NCI-H526 treated with DMSO at 0.1 percent for 48 hours (cell line): ENCODE data around the gene KIF26B.
"Not testable (repeated sequence)": the region's sequence is repeated elsewhere in the genome, so short reads cannot be mapped to it uniquely, and the experiment has no call there.

Experiments used
- DNase-seq: peaks from one replicate; lab custom pipeline; 2025; lab: John Stamatoyannopoulos, UW

The KIF26B gene

GRCh38 chr1:245701631-245702030 lies 546.8 kb downstream of the KIF26B start:
- DNase-seq, result no peak

DNA sequence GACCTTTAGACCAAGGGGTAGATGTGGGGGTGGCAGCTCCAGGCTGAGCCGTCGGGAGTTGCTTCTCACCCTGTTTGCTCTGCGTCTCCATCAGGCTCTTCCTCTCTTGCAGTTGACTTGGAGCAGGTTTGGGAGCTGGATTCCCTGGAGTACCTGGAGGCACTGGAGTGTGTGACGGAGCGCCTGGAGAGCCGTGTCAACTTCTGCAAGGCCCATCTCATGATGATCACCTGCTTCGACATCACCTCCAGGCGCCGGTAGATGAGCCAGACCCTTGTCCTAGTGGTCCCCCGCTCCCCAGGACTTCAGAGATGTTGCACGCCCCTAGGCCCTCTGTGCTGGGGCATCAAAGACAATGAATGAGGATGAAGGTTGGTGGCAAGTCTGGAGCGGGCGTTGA lies 547.6 kb downstream of the KIF26B start:
- DNase-seq, result no peak

GRCh38 chr1:245704341-245704740 lies 549.6 kb downstream of the KIF26B start:
- no peak for DNase-seq

DNA sequence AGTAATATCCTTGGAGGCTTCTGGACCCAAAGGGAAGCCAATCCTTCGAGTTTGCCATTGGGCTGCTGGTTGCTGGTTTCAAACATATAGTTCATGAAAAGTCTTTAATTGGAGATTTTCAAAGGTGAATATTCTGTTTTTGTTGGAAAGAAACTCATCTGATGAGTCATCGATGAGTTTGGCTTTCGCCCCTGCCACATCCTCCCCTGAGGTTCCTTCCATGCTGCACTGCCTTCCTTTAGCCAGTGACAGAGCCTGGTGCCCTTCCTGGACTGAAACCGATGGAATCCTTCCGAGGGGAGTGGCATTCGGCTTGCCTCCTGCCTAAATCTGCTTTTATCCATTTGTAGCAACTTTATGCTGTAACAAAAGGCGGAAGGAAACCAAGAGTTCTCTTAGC lies 550.0 kb downstream of the KIF26B start:
- DNase-seq, result no peak

- no peak for DNase-seq
These were observed 553.2 kb downstream of the KIF26B start for GRCh38 chr1:245707941-245708340.

DNA sequence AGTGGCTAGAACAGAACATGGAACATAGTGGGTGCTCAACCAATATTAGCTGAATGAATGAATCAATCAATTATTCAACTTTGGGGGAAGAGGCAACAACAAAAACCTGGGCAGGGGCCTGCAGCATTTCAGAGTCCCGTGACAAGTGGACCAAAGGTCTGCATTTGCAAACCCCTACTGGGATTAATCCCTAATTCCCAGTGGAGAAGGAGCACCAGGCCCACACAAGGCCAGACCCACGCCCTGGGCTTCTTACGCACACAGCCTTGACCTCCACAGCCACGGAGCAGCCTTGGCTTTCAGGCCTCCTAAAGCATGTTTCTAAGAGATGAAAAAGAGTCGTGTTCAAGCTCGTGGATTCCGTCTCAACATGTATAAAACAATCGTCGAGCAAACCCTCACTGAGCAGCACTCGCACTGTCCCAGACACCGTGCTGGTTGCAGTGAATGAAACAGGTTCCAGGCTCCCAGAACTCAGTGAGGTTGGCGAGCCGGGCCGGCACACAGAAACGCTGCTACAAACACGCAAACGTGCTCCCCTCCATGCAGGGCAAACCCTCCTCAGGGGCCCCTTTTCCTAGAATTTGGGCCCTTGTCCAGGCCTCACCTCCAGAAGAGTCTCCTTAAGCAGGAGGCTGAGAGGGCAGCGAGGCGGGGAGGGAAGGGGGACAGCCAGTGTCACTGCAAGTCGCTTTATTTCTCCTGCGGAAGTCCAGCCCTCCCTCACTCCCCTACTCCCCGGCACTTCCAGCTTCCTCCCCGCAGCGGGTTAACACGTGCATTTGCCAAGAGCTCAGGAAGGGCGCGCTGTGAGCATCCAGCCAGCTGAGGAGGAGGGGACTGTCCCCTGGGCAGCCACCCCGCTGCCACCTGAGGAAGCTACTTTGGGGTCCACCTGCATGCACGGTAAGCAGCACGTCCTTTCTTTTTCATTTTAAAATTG lies 556.4 kb downstream of the KIF26B start:
- DNase-seq, result no peak

GRCh38 chr1:245714027-245714426 lies 559.2 kb downstream of the KIF26B start:
- DNase-seq, result not testable (repeated sequence)

GRCh38 chr1:245715291-245715701 lies 560.5 kb downstream of the KIF26B start:
- no peak for DNase-seq

- no peak for DNase-seq
These were observed 561.2 kb downstream of the KIF26B start for GRCh38 chr1:245715970-245716369.

DNA sequence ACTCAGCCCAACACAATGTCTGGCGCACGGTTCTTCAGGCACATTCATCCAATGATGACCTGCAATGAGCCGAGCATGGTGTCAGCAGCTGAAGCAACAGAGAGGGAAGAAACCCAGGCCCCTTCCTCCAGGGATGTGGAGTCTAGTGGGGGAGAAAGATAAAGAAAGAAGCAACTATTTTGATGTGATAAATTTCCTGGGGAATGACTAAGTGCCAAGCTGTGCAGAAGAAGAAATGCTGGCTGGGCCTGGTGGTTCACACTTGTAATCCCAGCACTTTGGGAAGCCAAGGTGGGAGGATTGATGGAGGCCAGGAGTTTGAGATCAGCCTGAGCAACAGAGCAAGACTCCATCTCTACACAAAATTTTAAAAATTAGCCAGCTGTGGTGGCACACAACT lies 561.8 kb downstream of the KIF26B start:
- DNase-seq, result no peak

DNA sequence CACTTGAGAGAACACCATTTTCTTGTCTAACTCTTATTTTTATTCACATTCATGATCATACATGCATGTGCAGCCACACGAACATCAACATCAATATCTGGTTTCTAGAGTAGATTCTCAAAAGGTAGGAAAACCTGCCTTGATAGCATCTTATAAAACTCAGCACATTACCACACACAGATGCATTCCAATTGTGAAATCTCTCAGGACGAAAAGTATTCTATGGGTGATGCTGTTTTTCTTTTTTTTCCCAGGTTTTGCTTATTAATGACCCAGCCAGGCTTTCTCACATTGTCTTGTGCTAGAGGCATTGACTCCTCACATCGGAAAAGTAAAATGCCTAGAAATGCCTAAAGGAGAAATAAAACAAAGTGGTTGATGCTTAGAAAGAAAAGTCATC lies 562.8 kb downstream of the KIF26B start:
- no peak for DNase-seq

DNA sequence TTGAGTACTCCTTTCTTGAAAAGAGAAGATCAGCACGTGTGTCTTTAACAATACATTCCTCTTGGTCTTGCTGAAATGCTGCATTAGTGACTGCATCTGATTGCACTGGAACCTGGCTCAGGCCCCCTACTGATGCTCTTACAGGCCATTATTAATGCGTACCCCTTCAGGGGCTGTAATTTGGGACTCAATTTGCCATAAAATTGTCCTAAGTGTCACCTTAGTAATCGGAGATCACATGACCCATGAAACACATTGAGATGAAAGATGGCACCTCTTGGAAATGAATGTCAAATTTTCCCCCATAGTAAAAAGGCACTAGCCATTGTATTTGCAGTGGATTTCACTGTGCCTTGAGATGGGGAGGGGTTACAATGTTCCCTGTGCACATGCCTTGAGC lies 563.3 kb downstream of the KIF26B start:
- DNase-seq, result no peak

- no peak for DNase-seq
These were observed 564.2 kb downstream of the KIF26B start for GRCh38 chr1:245718951-245719350.

GRCh38 chr1:245721488-245721887 lies 566.7 kb downstream of the KIF26B start:
- no peak for DNase-seq

DNA sequence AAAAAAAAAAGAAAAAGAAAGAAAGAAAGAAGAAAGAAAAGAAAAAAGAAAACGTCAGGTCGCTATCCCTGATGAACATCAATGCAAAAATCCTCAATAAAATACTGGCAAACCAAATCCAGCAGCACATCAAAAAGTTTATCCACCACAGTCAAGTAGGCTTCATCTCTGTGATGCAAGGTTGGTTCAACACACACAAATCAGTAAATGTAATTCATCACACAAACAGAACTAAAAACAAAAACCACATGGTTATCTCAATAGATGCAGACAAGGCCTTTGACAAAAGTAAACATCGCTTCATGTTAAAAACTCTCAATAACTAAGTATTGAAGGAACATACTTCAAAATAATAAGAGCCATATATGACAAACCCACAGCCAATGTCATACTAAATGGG lies 573.2 kb downstream of the KIF26B start:
- not testable (repeated sequence) for DNase-seq

DNA sequence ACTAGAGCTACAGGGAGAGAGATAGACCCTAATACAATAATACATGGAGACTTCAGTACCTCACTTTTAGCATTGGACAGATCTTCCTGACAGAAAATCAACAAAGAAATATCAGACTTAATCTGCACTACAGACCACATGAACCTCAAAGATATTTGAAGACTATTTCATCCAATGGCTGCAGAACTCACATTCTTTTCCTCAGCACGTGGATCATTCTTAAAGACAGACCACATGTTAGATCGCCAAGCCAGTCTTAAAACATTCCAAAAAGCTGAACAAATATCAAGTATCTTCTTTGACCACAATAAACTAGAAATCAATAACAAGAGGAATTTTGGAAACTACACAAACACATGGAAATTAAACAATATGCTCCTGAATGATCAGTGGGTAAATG lies 576.0 kb downstream of the KIF26B start:
- DNase-seq, result no peak

- DNase-seq, result not testable (repeated sequence)
These were observed 585.6 kb downstream of the KIF26B start for GRCh38 chr1:245740336-245740735.

DNA sequence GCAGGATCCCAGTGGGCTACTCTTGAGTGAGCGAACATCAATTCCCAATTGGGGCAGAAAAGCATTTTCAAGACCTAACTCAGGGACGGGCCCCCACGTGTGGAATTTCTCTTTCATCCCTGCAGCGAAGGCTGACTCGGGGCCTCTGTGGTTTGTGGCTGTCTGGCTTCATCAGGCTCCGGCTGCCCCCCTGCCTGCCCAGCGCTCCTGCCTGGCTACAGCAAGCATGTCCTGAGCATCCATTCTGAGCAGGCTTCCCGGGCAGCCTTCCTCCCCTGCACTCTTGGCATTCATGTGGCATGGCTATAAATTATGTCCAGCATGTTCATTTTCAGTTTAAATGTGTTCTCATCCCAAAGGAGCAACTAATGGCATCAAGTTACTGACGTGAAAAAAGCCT lies 588.1 kb downstream of the KIF26B start:
- DNase-seq, result no peak

DNA sequence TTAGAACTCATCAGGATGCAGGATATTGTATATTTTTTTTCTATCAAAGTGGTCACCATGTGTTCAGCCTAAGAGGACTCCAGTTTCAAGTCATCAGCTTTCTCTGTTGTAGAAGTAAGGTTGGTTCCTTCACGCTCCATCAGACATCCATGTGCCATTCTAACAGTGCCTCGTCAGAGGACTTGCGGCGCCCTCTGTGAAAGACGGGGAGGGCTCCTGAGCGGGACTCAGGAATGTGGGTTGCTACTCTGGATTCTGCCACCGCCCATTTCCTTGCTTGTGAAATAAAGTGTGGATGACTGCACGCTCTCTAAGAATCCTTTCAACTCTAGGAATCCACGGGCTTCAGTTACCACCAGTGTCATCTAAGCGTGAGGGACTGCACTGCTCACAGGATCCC lies 593.5 kb downstream of the KIF26B start:
- peak; percentile 64 for DNase-seq

DNA sequence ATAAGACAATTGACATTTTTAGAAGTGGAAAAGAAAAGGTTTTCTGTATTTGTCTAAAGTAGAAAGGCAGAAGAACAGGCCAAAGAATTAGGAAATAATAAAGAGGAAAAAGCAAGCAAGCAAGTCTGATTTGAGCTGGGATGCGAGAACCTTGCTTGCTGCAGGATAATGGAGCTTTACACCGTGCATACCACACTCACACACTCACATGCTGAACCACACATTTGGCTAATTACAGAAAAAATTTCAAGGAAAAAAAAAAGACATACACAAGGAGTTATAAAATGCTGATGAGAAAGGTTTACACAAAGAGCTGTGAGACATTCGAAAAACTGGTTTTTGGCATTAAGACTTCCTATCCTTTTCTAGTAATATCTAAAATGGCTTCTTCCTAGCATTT lies 593.9 kb downstream of the KIF26B start:
- DNase-seq, result peak; percentile 79

GRCh38 chr1:245749053-245749452 lies 594.3 kb downstream of the KIF26B start:
- DNase-seq, result peak; percentile 94

- no peak for DNase-seq
These were observed 595.5 kb downstream of the KIF26B start for GRCh38 chr1:245750261-245750660.

DNA sequence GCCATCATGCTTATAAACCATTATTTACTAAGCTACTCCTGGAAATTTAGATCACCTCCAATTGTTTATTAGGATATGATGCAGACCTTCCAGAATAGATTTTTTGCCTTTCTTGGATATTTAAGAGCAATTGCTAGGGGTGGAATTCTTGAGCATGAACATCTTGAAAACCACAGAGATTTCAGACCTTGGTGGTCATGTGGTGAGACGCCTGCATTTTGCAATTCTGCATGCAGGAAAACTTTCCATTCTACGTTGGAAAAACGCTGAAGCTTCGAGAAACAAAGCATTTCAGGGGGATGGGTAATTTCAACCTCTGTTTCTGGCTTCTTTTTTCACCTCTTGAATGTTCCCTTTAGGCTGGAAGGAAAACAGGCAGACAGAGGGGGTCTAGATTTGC lies 596.3 kb downstream of the KIF26B start:
- no peak for DNase-seq
